ENCODE data around the gene HIPK2.
A peak's percentile ranks its signal among the peaks of the same experiment; 100 is the strongest.

Gene HIPK2

DNA sequence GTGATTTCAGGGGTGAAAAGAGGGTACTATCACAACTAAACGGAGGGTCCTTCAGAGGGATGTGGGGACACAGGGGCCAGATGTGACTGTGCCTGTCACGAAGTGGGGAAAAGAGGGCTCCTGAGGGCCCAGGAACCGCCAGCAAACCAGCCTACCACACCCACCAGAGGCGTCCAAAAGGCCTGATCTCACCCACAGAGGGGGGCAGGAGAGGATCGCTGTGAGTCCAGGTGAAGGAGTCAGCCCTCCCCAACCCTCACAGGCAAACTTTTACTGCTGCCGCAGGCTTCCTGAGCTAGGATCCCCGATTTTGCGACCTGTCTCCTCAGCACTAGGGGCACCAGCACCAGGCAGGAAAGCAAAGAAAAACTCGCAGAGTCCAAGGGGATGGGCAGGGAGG, 64.7 kb downstream of the HIPK2 start:
- no peak for DNase-seq

DNA sequence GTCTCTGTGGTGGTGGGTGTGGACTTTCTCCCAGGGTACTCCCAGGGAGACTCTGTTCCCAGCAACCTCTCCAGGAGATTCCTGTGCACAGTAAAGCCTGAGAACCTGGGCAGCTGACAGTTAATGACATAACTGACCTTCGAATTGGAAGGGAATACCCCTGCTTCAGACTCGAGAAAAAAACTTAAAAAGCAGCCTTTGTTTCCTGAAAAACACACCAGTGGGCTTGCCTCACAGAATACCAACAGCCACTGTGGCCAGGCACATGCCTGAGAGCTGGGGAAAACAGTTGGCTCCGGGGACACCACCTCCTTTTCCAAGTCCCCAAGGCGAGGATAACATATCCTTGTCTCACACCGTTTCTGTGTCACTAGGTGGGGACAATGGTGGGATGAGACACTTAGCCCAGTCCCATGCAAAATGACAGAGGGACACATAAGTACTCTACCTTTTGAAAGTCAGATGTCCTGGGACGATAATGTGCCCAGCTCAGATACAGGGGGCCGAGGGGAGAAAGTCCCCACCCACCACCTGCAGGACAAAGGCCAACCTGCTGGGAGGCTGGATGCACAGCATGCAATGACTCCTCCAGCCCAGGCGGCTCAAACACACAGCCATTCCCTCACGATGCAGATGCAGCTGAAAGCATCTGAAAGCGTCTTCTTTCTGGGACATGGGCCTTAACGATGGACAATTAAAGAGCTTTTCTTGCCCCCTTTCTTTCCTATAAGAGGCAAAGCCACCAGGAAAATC, 65.6 kb downstream of the HIPK2 start:
- DNase-seq = no peak

DNA sequence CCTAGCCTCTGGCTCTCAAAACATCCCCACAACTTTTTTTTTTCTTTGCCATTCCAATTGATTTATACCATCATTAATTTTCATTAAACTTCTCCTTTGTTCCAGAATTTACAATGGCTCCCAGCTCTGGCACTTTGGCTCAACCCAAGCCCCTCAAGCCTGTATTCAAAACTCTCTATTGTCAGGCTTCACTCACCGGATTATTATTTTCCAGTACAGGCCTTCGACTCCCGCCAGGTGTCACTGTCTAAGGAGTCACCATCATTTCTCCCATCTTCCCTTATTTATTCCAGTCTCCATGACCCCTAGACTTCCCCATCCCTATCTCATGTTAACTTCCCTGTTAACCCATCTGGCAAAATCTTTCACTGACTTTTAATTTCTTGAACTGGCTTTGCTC, 67.8 kb downstream of the HIPK2 start:
- DNase-seq = no peak

DNA sequence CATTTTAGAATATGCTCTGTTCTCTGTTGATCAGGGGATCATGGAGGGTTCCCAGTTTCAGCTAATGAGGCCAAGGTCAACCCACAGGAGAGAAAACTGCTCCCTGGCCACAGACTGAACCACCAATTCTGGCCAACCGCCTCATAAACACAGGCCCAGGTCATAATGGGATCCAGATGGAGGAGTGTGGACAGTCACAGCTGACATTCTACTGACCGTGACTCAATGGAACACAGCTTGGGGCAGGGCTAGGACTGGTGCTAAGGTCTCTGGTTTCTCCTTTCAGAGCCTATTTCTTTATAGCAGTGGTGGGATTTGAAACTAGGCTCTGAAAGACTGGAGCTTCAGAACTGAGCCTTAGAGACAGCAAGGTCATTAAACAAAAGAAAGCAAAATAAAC, 68.3 kb downstream of the HIPK2 start:
- no peak for DNase-seq

DNA sequence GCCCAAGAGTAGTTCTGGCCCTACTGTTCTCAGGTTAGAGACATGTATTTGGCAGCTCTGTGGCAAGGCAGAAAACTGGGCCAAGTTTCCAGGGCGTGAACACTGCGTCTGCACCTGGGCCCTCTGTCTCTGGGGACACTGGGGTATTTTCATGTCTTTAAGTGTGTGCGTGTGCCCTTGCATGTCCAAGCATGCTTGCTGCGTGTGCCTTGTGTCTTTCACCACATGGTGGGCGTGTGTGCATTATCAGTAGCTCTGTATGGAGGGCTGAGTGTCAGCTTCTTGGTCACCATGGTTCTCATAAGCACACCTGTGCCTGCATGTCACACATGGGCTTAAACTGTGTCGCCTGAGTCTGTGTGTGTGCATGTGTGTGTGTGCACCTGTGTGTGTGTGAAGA, 69.3 kb downstream of the HIPK2 start:
- DNase-seq = no peak

DNA sequence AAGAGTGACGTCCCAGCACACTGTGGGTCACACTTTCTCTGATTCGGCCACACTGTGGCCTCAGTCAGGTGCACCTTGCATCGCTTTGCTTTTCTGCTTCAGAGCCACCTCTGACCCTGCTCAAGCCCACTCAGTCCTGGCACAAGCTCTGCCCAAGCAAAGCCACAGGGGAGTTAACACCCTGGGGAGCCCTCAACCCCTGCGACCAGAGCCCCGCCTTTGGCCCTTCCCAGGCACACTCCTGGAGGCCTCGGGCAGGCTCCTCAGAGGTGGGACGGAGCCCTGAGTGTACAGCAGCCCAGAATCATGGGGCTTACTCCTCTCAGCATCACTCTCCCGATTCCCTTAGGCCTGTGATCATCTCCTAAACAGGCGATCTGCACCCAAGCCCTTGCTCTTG, 71.0 kb downstream of the HIPK2 start:
- DNase-seq = no peak

DNA sequence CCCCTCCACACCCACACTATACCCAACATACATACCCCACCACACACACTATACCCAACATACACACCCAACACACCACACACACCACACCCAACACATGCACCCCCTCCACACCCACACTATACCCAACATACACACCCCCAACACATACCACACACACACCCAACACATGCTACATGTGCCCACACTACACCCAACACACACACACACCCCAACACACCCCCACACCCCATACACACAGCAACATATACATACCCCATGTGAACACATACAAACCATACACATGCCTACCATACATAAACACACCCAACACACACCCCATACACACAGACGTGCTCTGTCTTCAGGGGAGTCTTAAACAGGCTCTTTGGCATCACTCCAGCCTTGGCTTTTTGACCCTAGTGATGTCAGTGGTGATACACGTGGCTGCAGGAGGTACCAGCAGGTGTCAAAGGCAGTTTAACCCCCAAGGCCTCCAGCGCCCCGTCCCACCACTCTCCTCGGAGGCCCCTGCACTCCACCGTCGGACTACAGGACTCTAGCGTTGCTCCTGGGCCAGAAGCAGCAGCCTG, 73.4 kb downstream of the HIPK2 start:
- DNase-seq = peak; percentile 30

DNA sequence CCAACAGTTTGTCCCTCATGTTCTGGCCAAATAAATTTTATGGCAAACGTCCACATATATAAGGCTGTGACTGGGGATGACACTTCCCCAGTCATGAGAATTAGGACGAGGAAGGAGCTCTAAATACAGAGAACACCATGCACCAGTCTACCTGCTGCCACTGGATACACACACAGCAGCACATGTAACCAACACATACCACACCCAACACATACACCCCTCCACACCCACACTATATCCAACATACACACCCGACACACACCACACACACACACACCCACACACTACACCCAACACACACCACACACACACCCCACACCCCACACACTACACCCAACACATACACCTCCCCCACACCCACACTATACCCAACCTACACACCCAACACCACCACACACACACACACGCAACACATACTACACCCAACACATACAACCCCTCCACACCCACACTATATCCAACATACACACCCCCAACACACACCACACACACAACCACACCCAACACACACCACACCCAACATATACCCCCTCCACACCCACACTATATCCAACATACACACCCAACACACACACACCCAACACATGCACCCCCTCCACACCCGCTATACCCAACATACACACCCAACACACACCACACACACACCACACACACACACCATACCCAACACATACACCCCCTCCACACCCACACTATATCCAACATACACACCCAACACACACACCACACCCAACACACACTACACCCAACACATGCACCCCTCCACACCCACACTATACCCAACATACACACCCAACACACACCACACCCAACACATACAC, 74.1 kb downstream of the HIPK2 start:
- DNase-seq = peak; percentile 41

DNA sequence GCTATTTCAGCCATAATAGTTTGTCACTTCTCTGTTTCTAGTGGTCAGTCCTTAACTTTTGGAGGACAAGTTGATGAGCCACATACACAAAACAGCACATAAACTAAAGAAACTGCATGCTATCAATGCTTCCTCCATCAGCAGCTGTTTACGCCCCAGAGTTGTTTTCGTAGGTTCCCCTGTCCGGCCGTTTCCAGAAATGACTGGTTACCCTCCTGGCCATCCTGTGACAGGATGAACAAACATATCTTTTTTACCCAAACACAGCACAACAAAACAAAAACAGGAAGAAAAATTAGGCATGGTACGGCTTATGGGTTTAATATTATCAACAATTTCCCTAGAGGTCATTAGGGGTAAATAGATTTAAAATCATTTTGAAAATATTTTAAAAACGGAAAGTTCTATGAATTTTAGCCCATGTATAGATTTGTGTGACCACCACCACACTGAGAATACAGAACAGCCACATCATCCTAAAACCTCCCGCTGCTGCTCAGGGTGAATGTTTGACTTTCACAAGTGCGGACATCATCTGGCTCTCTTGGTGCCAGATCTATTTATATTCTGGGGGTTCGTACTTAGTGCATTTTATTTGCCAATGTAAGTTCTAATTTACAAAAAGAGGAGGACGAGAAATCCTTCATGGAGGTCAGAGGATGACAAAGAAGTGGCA, 74.8 kb downstream of the HIPK2 start:
- peak; percentile 36 for DNase-seq

DNA sequence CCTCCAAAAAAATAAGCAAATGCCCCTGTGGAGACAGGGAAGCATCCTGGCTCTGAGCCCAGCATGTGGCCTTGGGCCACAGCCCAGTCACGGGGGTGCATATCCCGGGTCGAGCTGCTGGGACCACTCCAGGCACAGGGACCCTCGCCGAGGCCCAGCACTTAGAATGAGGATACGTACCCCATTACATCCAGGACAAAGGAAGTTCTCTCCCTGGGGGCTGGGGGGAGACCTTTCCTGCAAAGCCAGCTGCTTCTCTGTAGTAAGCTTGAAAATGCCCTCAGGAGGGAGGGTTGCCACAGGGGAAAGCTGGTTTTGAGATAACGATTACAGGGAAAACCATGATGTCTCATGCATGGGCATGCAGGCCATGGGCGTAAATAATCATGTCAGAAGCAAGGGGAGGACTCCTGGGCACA, 75.5 kb downstream of the HIPK2 start:
- peak; percentile 63 for DNase-seq

DNA sequence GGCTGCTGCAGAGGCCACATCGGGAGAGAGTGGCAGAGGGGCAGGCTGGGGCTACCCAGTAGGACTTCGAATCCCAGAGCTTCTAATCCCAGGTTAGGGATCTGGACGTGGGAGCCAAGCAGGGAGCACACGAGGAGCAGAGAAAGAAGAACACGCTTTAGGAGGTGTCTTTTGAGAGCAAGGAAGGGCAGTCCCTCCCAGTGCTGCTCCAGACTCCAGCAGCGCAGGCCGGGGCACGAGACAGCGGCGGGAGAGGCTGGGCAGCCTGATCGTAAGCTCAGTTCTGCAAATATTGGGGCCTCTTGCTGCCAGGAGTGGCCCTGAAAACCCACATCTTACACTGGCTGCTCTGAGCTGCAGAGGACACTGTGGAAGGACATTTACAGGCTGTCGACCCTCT, 75.9 kb downstream of the HIPK2 start:
- no peak for DNase-seq

DNA sequence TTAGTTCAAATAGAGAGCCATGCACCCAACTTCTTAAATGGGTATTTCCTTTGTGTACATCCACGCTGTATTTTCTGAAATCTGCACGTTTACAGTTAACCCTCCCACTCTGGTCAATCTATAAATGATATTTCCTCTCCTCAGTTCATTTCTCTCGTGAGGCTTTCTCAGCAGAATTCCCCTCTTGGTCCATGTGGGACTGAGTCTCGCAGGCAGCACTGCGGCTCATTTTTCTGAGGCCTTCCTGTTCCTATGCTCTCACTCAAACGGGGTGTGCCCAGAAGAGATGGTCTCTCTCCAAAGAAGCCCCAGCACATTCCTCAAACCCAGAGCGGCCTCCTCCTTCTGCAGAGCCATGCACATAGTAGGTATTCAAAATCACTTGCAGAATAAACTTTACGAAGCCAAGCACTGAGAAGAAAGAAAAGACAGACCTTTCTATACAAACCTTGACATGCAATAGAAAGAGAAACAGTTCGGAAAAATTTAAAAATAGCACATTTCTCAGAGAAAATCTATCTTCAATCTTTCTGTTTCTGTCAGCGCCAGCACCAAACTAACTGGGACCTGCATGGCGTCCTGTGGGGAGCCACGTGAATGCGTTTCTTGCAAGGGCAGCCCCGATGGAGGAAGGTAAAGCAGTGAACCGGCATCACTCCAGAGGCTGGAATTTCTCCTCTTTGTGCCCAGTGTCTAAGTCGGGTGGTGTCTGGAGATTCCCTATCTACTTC, 77.1 kb downstream of the HIPK2 start:
- no peak for DNase-seq

DNA sequence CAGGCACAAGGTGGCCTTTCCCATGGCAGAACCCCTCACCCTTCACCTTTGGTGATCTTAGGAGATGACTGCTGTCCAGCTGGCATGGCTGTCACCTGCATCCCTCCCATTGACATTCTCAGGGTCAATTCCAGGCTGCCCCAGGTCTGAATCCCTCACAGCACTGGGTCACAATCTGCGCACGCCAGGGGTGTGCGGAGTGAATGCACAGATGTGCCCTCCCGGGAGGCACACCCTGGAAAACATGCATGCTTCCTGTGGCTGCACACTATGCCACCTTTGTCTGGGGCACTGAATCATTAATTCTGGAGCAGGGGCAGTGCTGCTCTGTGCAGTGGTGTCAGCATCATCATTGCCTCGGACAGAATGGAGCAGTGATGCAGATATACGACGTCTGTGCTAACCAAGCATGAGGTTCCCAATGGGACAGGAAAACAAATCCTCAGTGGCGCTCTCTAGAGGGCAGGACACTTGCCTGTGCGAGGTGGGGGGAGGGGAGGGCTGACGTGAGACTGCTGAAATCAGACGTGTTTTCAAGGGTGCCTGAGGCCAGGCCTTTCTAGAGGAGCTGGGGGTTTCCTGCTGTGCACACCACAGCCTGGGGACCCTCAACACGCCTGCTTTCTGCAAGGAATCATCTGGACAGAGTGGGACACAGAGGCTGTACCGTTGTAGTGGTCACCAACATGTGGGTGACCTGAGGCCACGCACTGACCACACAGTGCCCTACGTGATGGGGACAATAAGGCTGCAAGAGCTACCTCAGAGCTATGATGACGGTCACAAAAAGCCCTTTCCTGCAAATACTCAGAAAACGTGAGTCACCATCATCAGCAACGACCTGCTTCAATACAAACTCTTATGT, 77.9 kb downstream of the HIPK2 start:
- no peak for DNase-seq

DNA sequence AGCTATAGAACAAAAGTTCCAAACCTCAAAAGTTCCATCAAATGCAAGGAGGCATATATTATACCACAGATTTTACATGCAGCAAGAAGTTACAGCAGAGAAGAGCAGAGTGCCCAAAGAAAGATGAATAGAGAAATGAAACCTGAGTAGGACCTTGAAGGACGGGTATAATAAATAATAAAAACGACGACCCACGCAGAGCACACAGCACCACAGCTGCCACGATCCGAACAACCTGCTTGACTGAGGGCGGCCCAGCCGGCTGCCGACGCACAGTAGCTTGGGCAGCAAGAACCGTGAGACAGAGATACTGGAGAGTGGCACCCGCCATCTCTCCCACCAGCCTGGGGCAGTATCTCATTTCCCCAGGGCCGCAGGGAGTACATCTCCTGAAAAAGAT, 79.0 kb downstream of the HIPK2 start:
- no peak for DNase-seq

DNA sequence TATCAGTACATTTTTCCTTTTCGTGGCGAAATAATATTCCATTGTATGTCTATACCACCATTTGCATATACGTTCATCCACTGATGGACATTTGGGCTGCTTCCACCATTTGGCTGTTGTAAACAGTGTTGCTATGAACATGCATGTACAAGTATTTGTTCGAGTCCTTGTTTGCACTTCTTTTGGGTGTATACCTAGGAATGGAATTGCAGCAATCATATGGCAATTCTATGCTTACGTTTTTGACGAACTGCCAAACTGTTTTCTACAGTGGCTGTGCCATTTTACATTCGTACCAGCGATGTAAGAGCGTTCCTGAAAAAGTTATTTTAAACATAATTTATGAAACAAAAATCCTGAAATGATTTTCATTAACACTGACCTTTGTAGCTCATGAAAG, 79.5 kb downstream of the HIPK2 start:
- DNase-seq = no peak

DNA sequence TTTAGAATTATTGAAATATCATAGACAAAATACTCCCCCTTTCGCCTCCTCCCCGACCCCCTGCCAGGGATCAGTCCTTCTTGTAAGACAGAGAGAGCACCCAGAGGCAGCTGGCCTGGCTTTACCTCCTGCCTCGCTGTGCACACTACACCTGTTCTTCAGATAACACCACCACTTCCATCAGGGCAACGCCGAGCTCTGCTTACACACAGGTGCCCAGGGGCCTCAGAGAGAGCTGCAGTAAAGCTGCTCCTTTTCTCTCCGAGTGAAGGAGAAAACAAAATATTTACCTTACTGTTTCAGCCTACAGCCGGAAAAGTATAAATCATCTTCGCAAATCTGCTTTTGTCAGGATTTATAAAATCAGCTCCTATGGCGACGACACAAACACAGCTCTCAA, 80.7 kb downstream of the HIPK2 start:
- no peak for DNase-seq

DNA sequence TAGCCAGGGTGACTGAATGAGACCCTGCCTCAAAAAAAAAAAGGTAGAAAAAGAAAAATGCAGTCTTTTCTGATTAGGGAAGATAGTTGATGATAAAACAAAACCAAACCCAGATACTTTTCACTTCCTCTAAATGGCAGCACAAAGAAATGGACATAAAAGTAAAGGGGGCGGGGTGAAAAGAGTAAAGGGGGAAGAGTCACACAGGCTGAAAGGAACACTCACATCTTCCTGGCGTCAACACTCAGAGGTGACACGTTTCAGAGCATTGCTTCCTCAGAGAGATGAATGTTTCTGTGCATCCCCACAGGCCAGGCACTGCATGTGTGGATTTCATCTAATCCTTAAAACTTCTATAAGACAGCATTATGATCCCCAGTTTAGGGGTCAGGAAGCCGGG, 81.2 kb downstream of the HIPK2 start:
- DNase-seq = peak; percentile 56

DNA sequence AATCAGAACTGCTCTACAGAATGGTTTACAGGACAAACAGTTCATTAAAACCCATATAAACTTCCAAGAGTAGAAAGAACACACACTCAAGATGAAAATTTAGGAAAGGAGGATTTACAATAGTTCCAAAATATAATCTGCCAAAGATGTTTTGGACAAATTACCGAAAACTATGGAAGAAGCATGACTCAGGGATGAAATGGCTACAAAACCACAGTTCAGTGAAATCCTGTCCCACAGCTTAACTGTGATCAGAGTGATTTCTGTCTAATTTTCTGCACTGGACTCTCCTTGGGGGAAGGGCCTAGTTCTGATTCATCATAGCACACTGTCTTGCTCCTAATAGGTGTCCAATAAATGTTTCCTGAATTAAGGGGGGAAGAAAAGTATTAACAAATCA, 82.2 kb downstream of the HIPK2 start:
- DNase-seq = no peak

DNA sequence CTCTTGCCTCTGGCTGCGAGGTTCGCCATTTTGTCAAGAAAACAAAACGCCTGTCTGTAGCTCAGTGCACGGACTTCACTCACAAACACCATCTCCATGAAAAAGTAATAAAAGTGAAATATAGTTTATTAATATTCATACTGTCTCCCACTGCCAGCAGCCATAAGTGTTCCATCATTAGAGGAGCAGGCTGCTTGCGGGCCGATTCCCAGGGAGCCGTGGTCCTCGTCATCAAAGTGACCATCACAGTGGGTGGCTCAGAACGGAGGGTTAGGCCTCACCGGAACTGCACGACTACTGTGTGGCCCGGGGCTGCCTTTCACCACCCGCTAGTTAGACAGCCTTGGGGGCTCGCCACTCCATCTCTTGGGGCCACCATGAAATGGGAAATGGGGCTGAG, 82.7 kb downstream of the HIPK2 start:
- no peak for DNase-seq

DNA sequence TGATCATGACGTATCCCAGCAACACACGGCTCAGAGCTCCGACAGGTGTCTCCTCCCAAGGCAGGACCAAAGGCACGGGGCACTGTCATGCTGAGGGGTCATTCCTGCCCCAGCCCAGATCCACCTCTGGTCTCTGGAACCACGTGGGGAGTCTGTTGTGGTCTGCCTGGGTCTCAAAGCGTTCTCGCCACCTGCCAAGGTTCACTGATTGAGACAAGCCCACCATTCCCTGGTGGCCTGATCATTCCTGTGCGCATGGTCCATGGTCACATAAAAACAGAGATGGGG, 83.5 kb downstream of the HIPK2 start:
- no peak for DNase-seq

DNA sequence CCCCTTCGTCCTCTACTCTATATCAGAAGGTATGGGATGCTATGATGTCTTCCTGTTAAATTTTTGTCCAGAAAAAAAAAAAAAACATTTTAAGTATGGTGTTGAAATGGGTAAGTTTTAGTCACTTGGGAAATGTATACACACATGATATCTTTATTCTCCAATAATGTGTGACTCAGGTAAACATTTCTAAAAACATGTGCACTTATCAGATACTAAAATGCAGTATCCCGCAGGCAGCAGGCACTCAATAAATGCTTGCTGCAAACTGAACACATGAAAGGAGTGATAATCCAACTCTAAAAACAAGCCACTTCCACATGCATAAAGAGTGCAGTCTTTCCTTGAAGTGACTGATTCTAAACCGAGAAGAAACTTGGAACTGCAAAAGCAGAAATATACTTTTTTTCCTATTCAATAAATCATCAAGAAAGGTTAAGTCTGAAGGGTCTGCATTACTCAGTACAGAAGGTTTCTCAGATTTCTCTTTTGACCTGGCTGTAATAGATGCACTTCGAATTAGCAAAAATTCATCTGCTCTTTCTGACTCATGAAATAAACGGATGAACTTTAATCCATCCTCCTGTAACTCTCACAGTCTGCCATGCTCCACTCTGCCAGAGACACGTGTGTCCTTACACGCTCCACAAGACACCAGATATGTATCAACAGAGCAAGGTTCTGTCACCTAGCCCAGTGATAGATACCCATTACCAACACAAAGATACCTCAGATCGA, 84.0 kb downstream of the HIPK2 start:
- DNase-seq = no peak

All from hematopoietic multipotent progenitor cell treated with erythropoietin and hydrocortisone succinate and interleukin-3 and kit ligand, for 6 days (in vitro differentiated cells).